GM10266 (cell line): ENCODE measurements around the gene ADAMTSL5.
A peak's percentile ranks its signal among the peaks of the same experiment; 100 is the strongest.

ENCODE experiments used
- DNase-seq: peaks from one replicate; pipeline ENCODE4 v3.0.0; 2012; ENCODE audit errors: extremely low spot score
- TF ChIP-seq, protein P1 (sequence below): IDR thresholded peaks from 2 replicates; pipeline ENCODE4 v1.5.1; 2012; ENCODE audit warnings: mild to moderate bottlenecking, low read depth; ENCODE audit not compliant: control insufficient read depth, insufficient read depth; ENCODE audit errors: missing control alignments

The ADAMTSL5 gene

DNA sequence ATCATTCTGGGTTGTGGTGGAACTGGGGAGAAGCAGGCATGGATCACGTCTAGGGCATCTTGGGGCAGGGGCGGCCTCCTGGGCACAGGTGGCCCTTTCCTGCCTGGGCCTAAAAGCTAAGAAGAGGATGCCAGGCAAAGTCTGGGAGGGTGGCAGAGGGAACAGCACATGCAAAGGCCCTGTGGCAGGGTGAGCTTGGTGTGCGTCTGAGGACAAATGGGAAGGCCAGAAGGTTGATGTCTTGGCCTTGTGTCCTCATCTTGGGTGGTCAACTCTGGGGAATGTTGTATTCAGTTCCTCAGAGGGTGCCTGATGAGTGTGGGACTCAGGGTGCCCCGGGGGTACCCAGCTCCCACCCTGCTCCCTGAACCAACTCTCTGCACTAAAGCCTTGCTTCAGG lies 5.7 kb upstream of the ADAMTSL5 start:
- TF ChIP-seq, protein P1, sequence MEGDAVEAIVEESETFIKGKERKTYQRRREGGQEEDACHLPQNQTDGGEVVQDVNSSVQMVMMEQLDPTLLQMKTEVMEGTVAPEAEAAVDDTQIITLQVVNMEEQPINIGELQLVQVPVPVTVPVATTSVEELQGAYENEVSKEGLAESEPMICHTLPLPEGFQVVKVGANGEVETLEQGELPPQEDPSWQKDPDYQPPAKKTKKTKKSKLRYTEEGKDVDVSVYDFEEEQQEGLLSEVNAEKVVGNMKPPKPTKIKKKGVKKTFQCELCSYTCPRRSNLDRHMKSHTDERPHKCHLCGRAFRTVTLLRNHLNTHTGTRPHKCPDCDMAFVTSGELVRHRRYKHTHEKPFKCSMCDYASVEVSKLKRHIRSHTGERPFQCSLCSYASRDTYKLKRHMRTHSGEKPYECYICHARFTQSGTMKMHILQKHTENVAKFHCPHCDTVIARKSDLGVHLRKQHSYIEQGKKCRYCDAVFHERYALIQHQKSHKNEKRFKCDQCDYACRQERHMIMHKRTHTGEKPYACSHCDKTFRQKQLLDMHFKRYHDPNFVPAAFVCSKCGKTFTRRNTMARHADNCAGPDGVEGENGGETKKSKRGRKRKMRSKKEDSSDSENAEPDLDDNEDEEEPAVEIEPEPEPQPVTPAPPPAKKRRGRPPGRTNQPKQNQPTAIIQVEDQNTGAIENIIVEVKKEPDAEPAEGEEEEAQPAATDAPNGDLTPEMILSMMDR = no peak
- no peak for DNase-seq

DNA sequence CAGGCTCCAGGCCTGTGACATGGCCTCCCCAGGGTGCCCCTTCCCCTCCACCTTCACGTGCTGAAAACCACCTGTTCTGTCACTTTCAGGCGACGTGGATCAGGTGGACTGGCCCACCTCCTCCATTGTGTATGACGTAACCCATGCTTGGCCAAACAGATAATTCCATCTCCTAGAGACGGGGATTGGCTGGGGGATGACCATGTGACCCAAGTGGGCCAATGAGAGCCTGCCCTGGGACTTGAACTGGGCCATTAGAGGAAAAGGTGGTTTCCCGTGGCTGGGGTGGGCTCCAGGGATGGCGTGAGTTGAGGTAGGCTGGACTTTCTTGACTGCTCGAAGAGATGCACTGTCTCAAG lies 3.6 kb upstream of the ADAMTSL5 start:
- DNase-seq = no peak
- TF ChIP-seq, protein P1 = no peak

- no peak for DNase-seq
- TF ChIP-seq, protein P1 = no peak
Observed at GRCh38 chr19:1514986-1515721, 2.3 kb upstream of the ADAMTSL5 start.

- TF ChIP-seq, protein P1 = no peak
- no peak for DNase-seq
Observed at GRCh38 chr19:1514295-1514661, 1.5 kb upstream of the ADAMTSL5 start.

DNA sequence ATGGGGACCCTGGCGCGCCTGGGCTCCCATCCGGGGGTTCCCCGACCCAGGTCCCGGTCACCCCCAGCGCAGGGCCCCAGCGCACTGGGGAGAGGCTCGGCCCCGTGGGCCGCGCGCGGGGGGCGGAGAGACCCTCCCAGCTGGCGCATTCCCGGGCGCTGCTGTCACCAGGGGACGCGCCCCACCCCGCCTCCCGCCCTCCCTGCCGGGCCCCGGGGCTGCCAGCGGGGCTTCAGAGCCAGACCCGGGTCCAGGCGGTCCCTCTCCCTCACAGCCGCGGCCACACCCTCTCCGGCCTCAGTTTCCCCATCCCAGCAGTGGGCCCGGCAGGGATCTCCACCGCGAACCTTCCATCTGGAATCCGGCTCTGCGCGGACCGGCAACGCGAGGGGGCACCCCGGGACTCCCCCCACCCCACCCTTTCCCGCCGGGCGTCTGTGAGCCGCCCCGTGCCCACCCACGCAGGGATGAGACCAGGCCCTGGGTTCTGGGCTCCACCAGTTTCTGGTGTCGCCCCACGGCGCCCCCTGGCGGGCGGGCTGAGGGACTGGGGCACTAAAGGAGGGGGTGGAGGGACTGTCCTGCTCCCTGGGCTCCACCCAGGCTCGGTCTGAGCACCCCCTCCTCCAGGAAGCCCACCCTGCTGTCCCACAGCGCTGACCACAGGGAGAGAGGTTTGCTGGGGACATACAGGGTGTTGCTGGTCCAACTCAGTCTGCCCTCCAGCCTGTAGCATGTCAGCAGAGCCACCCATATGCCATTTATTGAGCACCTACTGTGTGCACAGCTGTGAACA lies 878 bp upstream of the ADAMTSL5 start:
- TF ChIP-seq, protein P1 = peak; percentile 69
- DNase-seq = peak; percentile 83

- TF ChIP-seq, protein P1 = no peak
- no peak for DNase-seq
Observed at GRCh38 chr19:1511318-1512317, 1.2 kb downstream of the ADAMTSL5 start.
